A549 (cell line): ENCODE results near the gene PDPK1. TPM values are rescaled to one million over a fixed set of nuclear protein-coding genes. Genes with fewer than 3 reads are reported as not detected.
A peak's percentile ranks its signal among the peaks of the same experiment; 100 is the strongest.

Source experiments
- ATAC-seq, 2 experiments: fragments of 200-7000 bp in 1 of 2; fragments of >200 bp in 1 of 2; cut with Nextera tagmentation in 1 of 2; cut with Tn5 transposase in 1 of 2; 3 replicates each; pipeline versions ENCODE4 v1.8.0 to v1.9.1; 2018 to 2020; ENCODE audit warnings: mild to moderate bottlenecking in 1 of 2, moderate library complexity in 1 of 2
- CTCF ChIA-PET: fragments of 300-600 bp; sonication (Branson Sonifier 250); formaldehyde crosslinking; extraction: SDS; loops from one replicate; lab custom pipeline; 2021; ENCODE audit warnings: antibody characterized with exemption, inconsistent platforms; lab: Yijun Ruan, JAX
- POLR2A ChIA-PET: fragments of 350-600 bp; formaldehyde crosslinking; extraction: SDS; loops from one replicate; lab custom pipeline; 2021; ENCODE audit warnings: antibody characterized with exemption, inconsistent platforms; lab: Yijun Ruan, JAX
- DNase-seq, 2 experiments: peaks; one replicate each; pipeline versions ENCODE4 v3.0.0 to v3.0.0-alpha.2; 2011 to 2016; ENCODE audit warnings: low read depth in 1 of 2, low spot score in 1 of 2
- FAIRE-seq: peaks from 2 replicates; lab custom pipeline; 2011; peaks lifted over from hg19 to GRCh38; lab: Jason Lieb, UNC
- H3K27ac ChIP-seq, 2 experiments: fragments of >200 bp; sonication (Bioruptor Twin); formaldehyde crosslinking; 3 replicates each; pipeline ENCODE4 v1.5.1; 2016 to 2017
- H3K4me1 ChIP-seq: fragments of >200 bp; sonication (Bioruptor Twin); formaldehyde crosslinking; 3 replicates; pipeline ENCODE4 v1.6.1; 2016
- H3K4me2 ChIP-seq: fragments of >200 bp; sonication (Bioruptor Twin); formaldehyde crosslinking; 3 replicates; pipeline ENCODE4 v1.6.1; 2016
- H3K4me3 ChIP-seq: fragments of >200 bp; sonication (Bioruptor Twin); formaldehyde crosslinking; 3 replicates; pipeline ENCODE4 v1.5.1; 2016
- H3K9me3 ChIP-seq: fragments of >200 bp; sonication (Bioruptor Twin); formaldehyde crosslinking; 3 replicates; pipeline ENCODE4 v1.6.1; 2016
- BHLHE40 ChIP-seq: IDR thresholded peaks from 2 replicates; pipeline ENCODE4 v1.6.1; 2012; ENCODE audit warnings: low read depth, low read length, inconsistent platforms
- CBX2 ChIP-seq: fragments of 200-600 bp; sonication (generic); IDR thresholded peaks from 2 replicates; pipeline ENCODE4 v1.6.1; 2016; ENCODE audit warnings: low read depth, mild to moderate bottlenecking, borderline replicate concordance
- CEBPB ChIP-seq, 2 experiments: fragments of >200 bp in 1 of 2; sonication (Bioruptor Twin) in 1 of 2; formaldehyde crosslinking in 1 of 2; IDR thresholded peaks; 2 replicates each; pipeline ENCODE4 v1.6.1; 2012 to 2016
- CHD2 ChIP-seq: fragments of 150-350 bp; IDR thresholded peaks from 2 replicates; pipeline ENCODE4 v1.6.1; 2014; ENCODE audit warnings: low read length; ENCODE audit not compliant: partially characterized antibody
- CHD4 ChIP-seq: fragments of 200-600 bp; sonication (generic); IDR thresholded peaks from 2 replicates; pipeline ENCODE4 v1.6.1; 2016; ENCODE audit warnings: antibody characterized with exemption, mild to moderate bottlenecking, borderline replicate concordance
- FOSB ChIP-seq: fragments of 250-450 bp; sonication (Bioruptor Pico); IDR thresholded peaks from 2 replicates; pipeline ENCODE4 v1.5.0; 2020; ENCODE audit warnings: mild to moderate bottlenecking, moderate library complexity
- HOXB13 ChIP-seq: fragments of 250-450 bp; sonication (Bioruptor Pico); IDR thresholded peaks from 2 replicates; pipeline ENCODE4 v1.5.0; 2020; ENCODE audit warnings: low read depth, mild to moderate bottlenecking, moderate library complexity
- HOXB5 ChIP-seq: fragments of 250-450 bp; sonication (Bioruptor Pico); IDR thresholded peaks from 2 replicates; pipeline ENCODE4 v1.5.0; 2020; ENCODE audit warnings: mild to moderate bottlenecking, moderate library complexity
- JUN ChIP-seq, 2 experiments: fragments of >200 bp; sonication (Bioruptor Twin); formaldehyde crosslinking; IDR thresholded peaks; 2 replicates in 1 of 2; 3 replicates in 1 of 2; pipeline ENCODE4 v1.6.1; 2016 to 2017
- KDM1A ChIP-seq: fragments of 200-600 bp; sonication (generic); IDR thresholded peaks from 2 replicates; pipeline ENCODE4 v1.6.1; 2016; ENCODE audit warnings: low read depth, mild to moderate bottlenecking
- MAZ ChIP-seq: fragments of 150-350 bp; IDR thresholded peaks from 2 replicates; pipeline ENCODE4 v1.6.1; 2014; ENCODE audit warnings: antibody characterized with exemption, low read depth, low read length, borderline replicate concordance
- NFE2L2 ChIP-seq: fragments of 150-350 bp; conservative IDR thresholded peaks from 2 replicates; pipeline ENCODE4 v1.6.1; 2014; ENCODE audit warnings: low read length
- PHF8 ChIP-seq: fragments of 200-600 bp; sonication (generic); IDR thresholded peaks from 2 replicates; pipeline ENCODE4 v1.6.1; 2016; ENCODE audit warnings: low read depth, mild to moderate bottlenecking, antibody characterized with exemption, moderate library complexity, borderline replicate concordance
- POLR2A ChIP-seq: IDR thresholded peaks from 2 replicates; pipeline ENCODE4 v1.6.1; 2012; ENCODE audit warnings: mild to moderate bottlenecking, low read length
- RAD21 ChIP-seq, 2 experiments: fragments of >200 bp in 1 of 2; sonication (Bioruptor Twin) in 1 of 2; formaldehyde crosslinking in 1 of 2; IDR thresholded peaks in 1 of 2; conservative IDR thresholded peaks in 1 of 2; 2 replicates in 1 of 2; 3 replicates in 1 of 2; pipeline ENCODE4 v1.6.1; 2012 to 2018; ENCODE audit warnings: inconsistent platforms in 1 of 2
- SMC3 ChIP-seq: fragments of >200 bp; sonication (Bioruptor Twin); formaldehyde crosslinking; IDR thresholded peaks from 3 replicates; pipeline ENCODE4 v1.6.1; 2018; ENCODE audit warnings: inconsistent platforms
- TFCP2L1 ChIP-seq: fragments of 250-450 bp; sonication (Bioruptor Pico); IDR thresholded peaks from 2 replicates; pipeline ENCODE4 v1.5.0; 2021; ENCODE audit warnings: mild to moderate bottlenecking
- ZC3H11A ChIP-seq: fragments of 450-650 bp; IDR thresholded peaks from 2 replicates; pipeline ENCODE4 v1.6.1; 2014; ENCODE audit warnings: antibody characterized with exemption, mild to moderate bottlenecking
- WGBS: methylation state at CpG from one replicate; pipeline ENCODE4 v1.1.6; 2017; ENCODE audit errors: missing lambda C conversion rate; 5-methylcytosine and 5-hydroxymethylcytosine counted together
- polyA plus RNA-seq, 4 experiments: library from polyadenylated mRNA; depleted of rRNA in 3 of 4; stranded (reverse); fragments of >200 nt; fragmentation: RNase III in 1 of 4; extraction: RNeasy Plus Mini Kit Qiagen cat#74134 plus additional on column Dnase treatment in 1 of 4; gene quantifications; 2 replicates in 3 of 4; 3 replicates in 1 of 4; pipeline ENCODE4 v1.2.3, GENCODE V29; 2011 to 2017
- TF ChIP-seq, protein P1 (sequence below): IDR thresholded peaks from 2 replicates; pipeline ENCODE4 v1.6.1; 2012
- TF ChIP-seq, protein P2 (sequence below): IDR thresholded peaks from 2 replicates; pipeline ENCODE4 v1.6.1; 2012
- TF ChIP-seq, protein P3 (sequence below): IDR thresholded peaks from 2 replicates; pipeline ENCODE4 v1.6.1; 2012; ENCODE audit warnings: low read depth, borderline replicate concordance
- TF ChIP-seq, protein P4 (sequence below): fragments of >200 bp; sonication (Bioruptor Twin); formaldehyde crosslinking; IDR thresholded peaks from 3 replicates; pipeline ENCODE4 v1.5.1; 2016
- TF ChIP-seq, protein P5 (sequence below): fragments of >200 bp; sonication (Bioruptor Twin); formaldehyde crosslinking; IDR thresholded peaks from 2 replicates; pipeline ENCODE4 v1.6.1; 2016
- TF ChIP-seq, protein P6 (sequence below): fragments of 450-650 bp; IDR thresholded peaks from 2 replicates; pipeline ENCODE4 v1.6.1; 2014; ENCODE audit warnings: antibody characterized with exemption

Gene PDPK1
- polyA plus RNA-seq, 2 of the 4 experiments (the other 2 are of a cell fraction): 17.7 to 29.7 TPM

DNA sequence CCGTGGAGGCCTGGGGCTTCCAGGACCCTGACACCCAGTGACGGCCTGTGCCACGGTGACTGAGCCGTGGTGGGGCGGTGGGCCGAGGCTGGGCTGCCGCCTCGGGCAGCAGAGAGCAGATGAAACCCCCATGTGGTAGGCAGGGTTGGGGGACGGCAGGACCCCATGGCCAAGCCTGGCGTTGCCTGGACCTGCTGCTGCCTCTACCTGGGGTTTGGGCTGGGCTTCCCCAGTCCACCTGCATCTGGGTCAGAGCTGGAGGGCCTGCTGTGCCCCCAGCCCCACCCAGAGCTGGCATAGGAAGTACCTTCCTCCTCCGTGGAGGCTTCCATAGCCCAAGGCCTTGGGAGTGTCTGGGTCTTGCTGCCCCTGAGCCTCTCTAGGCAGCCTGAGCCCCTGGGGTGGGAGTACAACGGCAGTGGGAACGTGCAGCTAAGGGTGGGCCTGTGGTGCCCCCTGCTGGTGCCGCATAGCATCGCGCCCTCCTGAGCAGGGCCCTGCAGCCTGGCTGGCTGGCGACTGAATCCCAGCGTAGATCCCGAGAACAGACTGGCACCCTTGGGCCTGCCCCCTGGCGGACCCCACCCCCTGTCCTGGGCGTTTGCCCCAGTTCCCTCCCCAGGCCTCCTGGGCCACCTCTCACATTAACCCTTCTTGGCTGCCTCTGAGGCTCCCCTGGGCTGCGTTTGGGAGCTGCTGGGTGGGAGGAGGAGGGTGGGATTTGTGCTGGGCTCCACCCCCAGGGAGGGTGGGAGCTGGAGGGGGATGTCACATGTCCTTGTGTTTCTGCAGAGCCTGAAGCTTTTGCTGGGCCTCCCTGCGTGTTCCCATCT, 36.7 kb upstream of the PDPK1 start:
- peak; percentile 87 to 95 for ATAC-seq
- DNase-seq: peak; percentile 82 to 83
- Histone ChIP-seq H3K27ac (peak overlapping the region; percentile 36 to 65; a peak in 3 of 6 replicates), H3K4me2 (peak overlapping the region; percentile 62), H3K4me3 (no peak overlapping the region), H3K9me3 (no peaks in the 10 kb centered on the region), H3K4me1 (peaks cover 28% of the 10 kb centered on the region)
- no peak for FAIRE-seq
- 85% methylated on average over 9 of the region's 23 CpGs for WGBS
- TF ChIP-seq CHD2 (no peak), RAD21 (conservative IDR thresholded peaks at IDR 0.05 in 1 of 2, IDR thresholded peaks at IDR 0.05 in 1 of 2) (peak; percentile 93 to 95), JUN (IDR thresholded peaks at IDR 0.05) (no peak), ZC3H11A (no peak), HOXB13 (CRISPR knock-in tag) (no peak), TFCP2L1 (CRISPR knock-in tag) (no peak), BHLHE40 (no peak), NFE2L2 (no peak), CEBPB (IDR thresholded peaks at IDR 0.05) (no peak), SMC3 (peak; percentile 77), HOXB5 (CRISPR knock-in tag) (no peak), MAZ (no peak), PHF8 (no peak), CHD4 (no peak), FOSB (CRISPR knock-in tag) (no peak), KDM1A (no peak), CBX2 (no peak), POLR2A (no peak)
- TF ChIP-seq, protein P1, sequence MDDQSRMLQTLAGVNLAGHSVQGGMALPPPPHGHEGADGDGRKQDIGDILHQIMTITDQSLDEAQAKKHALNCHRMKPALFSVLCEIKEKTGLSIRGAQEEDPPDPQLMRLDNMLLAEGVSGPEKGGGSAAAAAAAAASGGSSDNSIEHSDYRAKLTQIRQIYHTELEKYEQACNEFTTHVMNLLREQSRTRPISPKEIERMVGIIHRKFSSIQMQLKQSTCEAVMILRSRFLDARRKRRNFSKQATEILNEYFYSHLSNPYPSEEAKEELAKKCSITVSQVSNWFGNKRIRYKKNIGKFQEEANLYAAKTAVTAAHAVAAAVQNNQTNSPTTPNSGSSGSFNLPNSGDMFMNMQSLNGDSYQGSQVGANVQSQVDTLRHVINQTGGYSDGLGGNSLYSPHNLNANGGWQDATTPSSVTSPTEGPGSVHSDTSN: no peak
- TF ChIP-seq, protein P2, sequence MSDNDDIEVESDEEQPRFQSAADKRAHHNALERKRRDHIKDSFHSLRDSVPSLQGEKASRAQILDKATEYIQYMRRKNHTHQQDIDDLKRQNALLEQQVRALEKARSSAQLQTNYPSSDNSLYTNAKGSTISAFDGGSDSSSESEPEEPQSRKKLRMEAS: peak; percentile 35; the same call in 1 of the 2 replicates
- TF ChIP-seq, protein P3, sequence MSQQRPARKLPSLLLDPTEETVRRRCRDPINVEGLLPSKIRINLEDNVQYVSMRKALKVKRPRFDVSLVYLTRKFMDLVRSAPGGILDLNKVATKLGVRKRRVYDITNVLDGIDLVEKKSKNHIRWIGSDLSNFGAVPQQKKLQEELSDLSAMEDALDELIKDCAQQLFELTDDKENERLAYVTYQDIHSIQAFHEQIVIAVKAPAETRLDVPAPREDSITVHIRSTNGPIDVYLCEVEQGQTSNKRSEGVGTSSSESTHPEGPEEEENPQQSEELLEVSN: no peak
- TF ChIP-seq, protein P4, sequence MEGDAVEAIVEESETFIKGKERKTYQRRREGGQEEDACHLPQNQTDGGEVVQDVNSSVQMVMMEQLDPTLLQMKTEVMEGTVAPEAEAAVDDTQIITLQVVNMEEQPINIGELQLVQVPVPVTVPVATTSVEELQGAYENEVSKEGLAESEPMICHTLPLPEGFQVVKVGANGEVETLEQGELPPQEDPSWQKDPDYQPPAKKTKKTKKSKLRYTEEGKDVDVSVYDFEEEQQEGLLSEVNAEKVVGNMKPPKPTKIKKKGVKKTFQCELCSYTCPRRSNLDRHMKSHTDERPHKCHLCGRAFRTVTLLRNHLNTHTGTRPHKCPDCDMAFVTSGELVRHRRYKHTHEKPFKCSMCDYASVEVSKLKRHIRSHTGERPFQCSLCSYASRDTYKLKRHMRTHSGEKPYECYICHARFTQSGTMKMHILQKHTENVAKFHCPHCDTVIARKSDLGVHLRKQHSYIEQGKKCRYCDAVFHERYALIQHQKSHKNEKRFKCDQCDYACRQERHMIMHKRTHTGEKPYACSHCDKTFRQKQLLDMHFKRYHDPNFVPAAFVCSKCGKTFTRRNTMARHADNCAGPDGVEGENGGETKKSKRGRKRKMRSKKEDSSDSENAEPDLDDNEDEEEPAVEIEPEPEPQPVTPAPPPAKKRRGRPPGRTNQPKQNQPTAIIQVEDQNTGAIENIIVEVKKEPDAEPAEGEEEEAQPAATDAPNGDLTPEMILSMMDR: peak; percentile 92
- TF ChIP-seq, protein P5, sequence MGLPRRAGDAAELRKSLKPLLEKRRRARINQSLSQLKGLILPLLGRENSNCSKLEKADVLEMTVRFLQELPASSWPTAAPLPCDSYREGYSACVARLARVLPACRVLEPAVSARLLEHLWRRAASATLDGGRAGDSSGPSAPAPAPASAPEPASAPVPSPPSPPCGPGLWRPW: no peak
- TF ChIP-seq, protein P6, sequence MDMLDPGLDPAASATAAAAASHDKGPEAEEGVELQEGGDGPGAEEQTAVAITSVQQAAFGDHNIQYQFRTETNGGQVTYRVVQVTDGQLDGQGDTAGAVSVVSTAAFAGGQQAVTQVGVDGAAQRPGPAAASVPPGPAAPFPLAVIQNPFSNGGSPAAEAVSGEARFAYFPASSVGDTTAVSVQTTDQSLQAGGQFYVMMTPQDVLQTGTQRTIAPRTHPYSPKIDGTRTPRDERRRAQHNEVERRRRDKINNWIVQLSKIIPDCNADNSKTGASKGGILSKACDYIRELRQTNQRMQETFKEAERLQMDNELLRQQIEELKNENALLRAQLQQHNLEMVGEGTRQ: peak; percentile 17; the same call in 1 of the 2 replicates
- CTCF ChIA-PET: interaction anchor here (0.5 to 6.4 kb wide), 66 partner anchors 12 to 348 kb away, joined by 3 to 98 read pairs (median 4); partner anchors contain the start of genes ABCA3, AMDHD2, ATP6V0C and CCNF
- POLR2A ChIA-PET: interaction anchor here (0.9 to 1.1 kb wide), 4 partner anchors 11 to 536 kb away, joined by 3 to 4 read pairs (median 3); partner anchors contain the start of genes ECI1 and RPS2
